ENCODE results near the gene DPRX. TPM values are rescaled to one million over a fixed set of nuclear protein-coding genes. Genes with fewer than 3 reads are reported as not detected.

DPRX gene, protein sequence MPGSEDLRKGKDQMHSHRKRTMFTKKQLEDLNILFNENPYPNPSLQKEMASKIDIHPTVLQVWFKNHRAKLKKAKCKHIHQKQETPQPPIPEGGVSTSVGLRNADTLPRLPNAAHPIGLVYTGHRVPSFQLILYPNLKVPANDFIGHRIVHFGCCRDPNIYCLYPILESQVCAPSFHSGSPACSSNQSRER
- total RNA-seq: not detected

DNA sequence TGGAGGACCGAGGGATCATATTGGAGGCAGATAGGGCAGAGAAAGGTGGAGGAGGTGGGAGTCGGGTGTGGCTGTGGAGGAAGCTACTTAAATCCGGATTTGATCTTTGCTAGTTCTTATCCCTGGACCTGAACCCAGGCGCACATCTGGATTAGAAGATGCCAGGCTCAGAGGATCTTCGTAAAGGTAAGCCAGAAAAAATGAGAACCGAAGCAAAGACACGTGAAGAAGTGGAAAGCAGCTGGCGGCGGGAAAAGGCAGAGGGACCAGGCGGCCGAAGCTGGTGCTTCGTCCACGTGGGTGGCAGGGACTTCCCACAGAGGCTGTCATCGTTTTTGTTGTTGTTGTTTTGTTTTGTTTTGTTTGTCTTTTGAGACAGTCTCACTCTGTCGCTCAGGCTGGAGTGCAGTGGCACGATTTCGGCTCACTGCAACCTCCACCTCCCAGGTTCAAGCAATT is at the start of gene DPRX:
Gene DPRX, plus strand, starts transcription at position 51 of the 459 bp plus-strand sequence. Its CDS starts 108 bp downstream, at position 159.
- TF ChIP-seq POLR2AphosphoS5 (IDR thresholded peaks at IDR 0.05) (no peak), POLR2A (IDR thresholded peaks at IDR 0.05) (no peak), EP300 (IDR thresholded peaks at IDR 0.05) (no peak)
- TF ChIP-seq, protein P1, sequence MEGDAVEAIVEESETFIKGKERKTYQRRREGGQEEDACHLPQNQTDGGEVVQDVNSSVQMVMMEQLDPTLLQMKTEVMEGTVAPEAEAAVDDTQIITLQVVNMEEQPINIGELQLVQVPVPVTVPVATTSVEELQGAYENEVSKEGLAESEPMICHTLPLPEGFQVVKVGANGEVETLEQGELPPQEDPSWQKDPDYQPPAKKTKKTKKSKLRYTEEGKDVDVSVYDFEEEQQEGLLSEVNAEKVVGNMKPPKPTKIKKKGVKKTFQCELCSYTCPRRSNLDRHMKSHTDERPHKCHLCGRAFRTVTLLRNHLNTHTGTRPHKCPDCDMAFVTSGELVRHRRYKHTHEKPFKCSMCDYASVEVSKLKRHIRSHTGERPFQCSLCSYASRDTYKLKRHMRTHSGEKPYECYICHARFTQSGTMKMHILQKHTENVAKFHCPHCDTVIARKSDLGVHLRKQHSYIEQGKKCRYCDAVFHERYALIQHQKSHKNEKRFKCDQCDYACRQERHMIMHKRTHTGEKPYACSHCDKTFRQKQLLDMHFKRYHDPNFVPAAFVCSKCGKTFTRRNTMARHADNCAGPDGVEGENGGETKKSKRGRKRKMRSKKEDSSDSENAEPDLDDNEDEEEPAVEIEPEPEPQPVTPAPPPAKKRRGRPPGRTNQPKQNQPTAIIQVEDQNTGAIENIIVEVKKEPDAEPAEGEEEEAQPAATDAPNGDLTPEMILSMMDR (IDR thresholded peaks at IDR 0.05): no peak
- Histone ChIP-seq H3K4me1 (no peaks in the 10 kb centered on the region), H3K27me3 (no peaks in the 10 kb centered on the region), H3K27ac (no peak within 1 kb of the TSS), H3K36me3 (no peaks in the 10 kb centered on the region), H3K4me3 (no peak within 1 kb of the TSS), H3K9me3 (no peaks in the 10 kb centered on the region)
- no peak for DNase-seq
- no peak for ATAC-seq (ENCODE audit: low FRiP score in 2 of 2)
- WGBS, 2 donors: 87 to 91% methylated on average over 17 of the region's 17 CpGs

DNA sequence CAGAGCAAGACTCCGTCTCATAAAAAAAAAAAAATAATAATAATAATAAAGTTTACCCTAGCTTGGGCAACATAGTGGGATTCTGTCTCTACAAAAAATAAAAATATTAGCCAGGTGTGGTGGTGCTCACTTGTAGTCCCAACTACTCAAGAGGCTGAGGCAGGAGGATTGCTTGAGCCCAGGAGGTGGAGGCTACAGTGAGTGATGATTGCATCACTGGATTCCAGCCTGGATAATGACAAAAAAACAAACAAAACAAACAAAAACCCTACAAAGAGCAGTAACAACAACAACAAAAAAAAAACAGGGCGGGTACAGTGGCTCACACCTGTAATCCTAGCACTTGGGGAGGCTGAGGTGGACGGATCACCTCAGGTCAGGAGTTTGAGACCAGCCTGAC is 48.6 kb upstream of the DPRX start:
- H3K27me3 ChIP-seq: no peaks in the 10 kb centered on the region
- H3K9me3 ChIP-seq: peaks cover 0 to 29% (median 23%) of the 10 kb centered on the region in 4 donors
- no peak for ATAC-seq (ENCODE audit: low FRiP score in 2 of 2)
- H3K27ac ChIP-seq: no peak overlapping the region
- no peak for DNase-seq
- no peak overlapping the region for H3K4me3 ChIP-seq
- WGBS, 2 donors: 91 to 92% methylated on average over 3 of the region's 3 CpGs
- peaks cover 3 to 18% (median 12%) of the 10 kb centered on the region in 4 donors for H3K36me3 ChIP-seq
- peaks cover 0 to 10% (median 0%) of the 10 kb centered on the region in 4 donors for H3K4me1 ChIP-seq
- no peak for TF ChIP-seq POLR2A (IDR thresholded peaks at IDR 0.05)
- TF ChIP-seq POLR2AphosphoS5 (IDR thresholded peaks at IDR 0.05): no peak
- TF ChIP-seq, protein P1 (IDR thresholded peaks at IDR 0.05): no peak
- no peak for TF ChIP-seq EP300 (IDR thresholded peaks at IDR 0.05)

DNA sequence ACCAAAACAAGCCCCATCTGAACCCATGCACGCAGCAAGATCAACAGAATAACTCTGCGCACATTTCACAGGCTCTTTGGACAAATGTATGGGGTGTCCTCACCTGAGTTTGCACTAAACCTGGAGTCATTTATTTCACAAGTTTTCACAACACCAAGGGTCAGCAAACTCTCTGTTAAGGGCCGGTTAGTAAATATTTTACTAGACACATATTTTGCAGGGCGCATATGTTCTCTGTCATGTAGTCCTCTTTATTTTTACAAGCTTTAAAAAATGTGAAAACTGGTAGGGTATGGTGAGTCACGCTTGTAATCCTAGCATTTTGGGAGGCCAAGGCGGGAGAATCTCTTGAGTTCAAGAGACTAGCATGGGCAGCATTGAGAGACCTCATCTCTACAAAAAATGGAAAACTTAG is 45.5 kb upstream of the DPRX start:
- no peak overlapping the region for H3K27ac ChIP-seq
- no peak overlapping the region for H3K4me3 ChIP-seq
- 91 to 98% methylated on average over 6 of the region's 6 CpGs for WGBS, 2 donors
- H3K27me3 ChIP-seq: no peaks in the 10 kb centered on the region
- H3K36me3 ChIP-seq: no peaks in the 10 kb centered on the region
- ATAC-seq (ENCODE audit: low FRiP score in 2 of 2) (no peak), DNase-seq (no peak)
- H3K9me3 ChIP-seq: peaks cover 0 to 6% (median under 1%) of the 10 kb centered on the region in 4 donors
- peaks cover 0 to 6% (median 0%) of the 10 kb centered on the region in 4 donors for H3K4me1 ChIP-seq
- TF ChIP-seq, protein P1 (IDR thresholded peaks at IDR 0.05): no peak
- no peak for TF ChIP-seq EP300 (IDR thresholded peaks at IDR 0.05)
- TF ChIP-seq POLR2A (IDR thresholded peaks at IDR 0.05): no peak
- TF ChIP-seq POLR2AphosphoS5 (IDR thresholded peaks at IDR 0.05): no peak

DNA sequence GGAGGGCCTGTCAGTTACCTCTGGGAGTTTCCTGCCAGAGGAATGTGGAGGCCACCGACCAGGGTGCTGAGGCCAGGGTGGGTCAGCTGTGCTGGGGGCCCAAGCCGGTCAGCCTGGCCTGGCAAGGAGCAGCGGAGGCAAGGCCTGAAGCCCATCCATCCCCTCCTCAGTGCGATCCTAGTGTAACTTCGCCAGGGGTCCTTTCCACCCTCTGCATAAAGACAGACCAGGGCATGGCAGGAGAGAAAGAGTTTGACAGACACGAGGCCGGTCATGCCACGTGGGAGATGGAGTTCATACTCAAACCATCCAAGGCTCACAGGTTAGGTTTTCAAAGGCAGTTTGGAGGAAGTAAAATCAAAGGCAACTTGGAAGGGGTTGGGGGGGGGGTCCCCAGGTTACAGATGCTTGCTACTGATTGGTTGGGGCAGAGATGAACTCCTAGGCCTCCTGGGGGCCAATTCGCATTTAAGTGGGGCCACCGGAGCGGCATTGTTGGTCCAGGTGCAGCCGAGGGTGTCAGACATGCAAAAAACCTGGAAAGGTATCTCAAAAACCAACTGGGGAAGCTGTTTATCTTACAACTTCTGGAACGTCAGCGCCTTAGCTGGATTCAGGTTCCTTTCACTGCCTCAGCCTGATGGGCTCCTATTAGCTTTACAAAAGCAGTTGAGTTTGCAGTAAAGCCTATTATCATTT is 36.8 kb upstream of the DPRX start:
- Histone ChIP-seq H3K4me3 (no peak overlapping the region), H3K27me3 (no peaks in the 10 kb centered on the region), H3K36me3 (no peaks in the 10 kb centered on the region), H3K27ac (no peak overlapping the region), H3K4me1 (no peaks in the 10 kb centered on the region), H3K9me3 (no peaks in the 10 kb centered on the region)
- ATAC-seq (ENCODE audit: low FRiP score in 2 of 2) (peak in 1 of 2 donors; percentile 16), DNase-seq (peak in 1 of 2 donors; percentile 49)
- WGBS, 2 donors: 72 to 82% methylated on average over 14 of the region's 14 CpGs
- no peak for TF ChIP-seq POLR2A (IDR thresholded peaks at IDR 0.05)
- TF ChIP-seq, protein P1 (IDR thresholded peaks at IDR 0.05): no peak
- no peak for TF ChIP-seq EP300 (IDR thresholded peaks at IDR 0.05)
- no peak for TF ChIP-seq POLR2AphosphoS5 (IDR thresholded peaks at IDR 0.05)
